Measurements from ENCODE around the gene TBC1D21. TPM values are rescaled to one million over a fixed set of nuclear protein-coding genes. Genes with fewer than 3 reads are reported as not detected.

The TBC1D21 gene
- total and polyA plus RNA-seq, 9 of the 15 experiments (the other 6 are each of a cell fraction or from before 2014, with no cell fraction given), result not detected

DNA sequence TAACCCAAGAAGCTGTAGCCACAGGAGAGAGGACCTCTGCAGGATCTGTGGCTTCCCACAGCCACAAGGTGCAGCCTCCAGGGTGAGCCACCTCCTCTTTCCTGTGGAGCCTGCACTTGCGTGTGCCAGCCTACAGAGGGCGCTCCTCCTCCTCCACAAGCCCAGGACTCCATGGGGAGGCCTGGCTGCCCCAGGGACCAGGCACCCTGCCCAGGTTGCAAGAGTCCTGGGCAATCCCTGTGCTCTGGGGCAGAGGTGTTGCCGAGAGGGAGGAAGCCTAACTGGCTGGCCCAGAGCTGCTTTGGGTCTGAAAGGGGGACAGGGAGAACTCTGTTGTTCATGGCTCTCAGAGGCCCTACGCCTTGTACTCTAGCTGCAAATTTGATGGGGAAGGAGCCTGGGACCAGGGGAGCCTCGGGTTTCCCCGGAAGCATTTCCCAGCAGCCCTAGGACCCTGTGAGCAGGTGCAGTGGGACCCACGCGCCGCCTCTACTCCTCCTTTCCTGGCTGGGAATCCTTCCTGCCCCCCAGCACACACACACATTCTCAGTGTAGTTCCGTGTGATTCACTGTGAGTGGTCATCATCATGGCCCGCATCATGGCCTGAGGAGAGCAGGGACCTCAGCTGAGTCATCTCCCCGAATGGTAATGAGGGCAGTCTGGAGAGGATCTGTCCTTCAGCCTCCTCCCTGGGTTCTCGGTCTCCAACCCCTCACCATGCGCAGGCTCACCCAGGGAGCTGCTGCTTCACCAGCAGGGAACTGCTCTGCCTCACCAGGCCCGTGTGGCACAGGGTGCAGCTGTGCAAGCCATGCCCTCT is 24.3 kb downstream of the TBC1D21 start (continued):
- no peak for TF ChIP-seq ZBTB2 (IDR thresholded peaks at IDR 0.05)
- TF ChIP-seq HNRNPUL1 (IDR thresholded peaks at IDR 0.05; ENCODE audit: low read length), result no peak
- TF ChIP-seq CREM (IDR thresholded peaks at IDR 0.05; ENCODE audit: low read depth), result peak; percentile 52; the same call in 1 of the 2 replicates
- no peak for TF ChIP-seq MGA (IDR thresholded peaks at IDR 0.05)
- no peak for TF ChIP-seq OTX1 (CRISPR knock-in tag; IDR thresholded peaks at IDR 0.05)
- TF ChIP-seq SIX5 (IDR thresholded peaks at IDR 0.05; ENCODE audit: borderline replicate concordance in 1 of 2, insufficient read depth in 1 of 2, low read depth in 1 of 2, low read length in 2 of 2), result no peak
- TF ChIP-seq ZNF408 (CRISPR knock-in tag; IDR thresholded peaks at IDR 0.05; ENCODE audit: low read depth), result no peak
- no peak for TF ChIP-seq BRD9 (IDR thresholded peaks at IDR 0.05; ENCODE audit: low read depth, partially characterized antibody)
- no peak for TF ChIP-seq CEBPG (CRISPR knock-in tag; IDR thresholded peaks at IDR 0.05)
- TF ChIP-seq CEBPG (tag; conservative IDR thresholded peaks at IDR 0.05 in 1 of 2, IDR thresholded peaks at IDR 0.05 in 1 of 2), result no peak
- no peak for TF ChIP-seq ZNF551 (CRISPR knock-in tag; IDR thresholded peaks at IDR 0.05)
- no peak for TF ChIP-seq ZNF766 (CRISPR knock-in tag; conservative IDR thresholded peaks at IDR 0.05)
- TF ChIP-seq ZNF224 (CRISPR knock-in tag; IDR thresholded peaks at IDR 0.05), result no peak
- no peak for TF ChIP-seq ETV5 (CRISPR knock-in tag; IDR thresholded peaks at IDR 0.05; ENCODE audit: low read depth)
- no peak for TF ChIP-seq NR1H2 (CRISPR knock-in tag; IDR thresholded peaks at IDR 0.05)
- no peak for TF ChIP-seq ZNF12 (CRISPR knock-in tag; IDR thresholded peaks at IDR 0.05)

Data from K562 (cell line).